GM20000 (cell line): ENCODE measurements around the gene ZNF710.

Experiments used
- DNase-seq: peaks from one replicate; pipeline ENCODE4 v3.0.0; 2012; ENCODE audit warnings: low spot score
- TF ChIP-seq, protein P1 (sequence below): IDR thresholded peaks from 2 replicates; pipeline ENCODE4 v1.5.1; 2012; ENCODE audit warnings: mild to moderate bottlenecking, control low read depth; ENCODE audit errors: extremely low read depth, missing control alignments

The ZNF710 gene

DNA sequence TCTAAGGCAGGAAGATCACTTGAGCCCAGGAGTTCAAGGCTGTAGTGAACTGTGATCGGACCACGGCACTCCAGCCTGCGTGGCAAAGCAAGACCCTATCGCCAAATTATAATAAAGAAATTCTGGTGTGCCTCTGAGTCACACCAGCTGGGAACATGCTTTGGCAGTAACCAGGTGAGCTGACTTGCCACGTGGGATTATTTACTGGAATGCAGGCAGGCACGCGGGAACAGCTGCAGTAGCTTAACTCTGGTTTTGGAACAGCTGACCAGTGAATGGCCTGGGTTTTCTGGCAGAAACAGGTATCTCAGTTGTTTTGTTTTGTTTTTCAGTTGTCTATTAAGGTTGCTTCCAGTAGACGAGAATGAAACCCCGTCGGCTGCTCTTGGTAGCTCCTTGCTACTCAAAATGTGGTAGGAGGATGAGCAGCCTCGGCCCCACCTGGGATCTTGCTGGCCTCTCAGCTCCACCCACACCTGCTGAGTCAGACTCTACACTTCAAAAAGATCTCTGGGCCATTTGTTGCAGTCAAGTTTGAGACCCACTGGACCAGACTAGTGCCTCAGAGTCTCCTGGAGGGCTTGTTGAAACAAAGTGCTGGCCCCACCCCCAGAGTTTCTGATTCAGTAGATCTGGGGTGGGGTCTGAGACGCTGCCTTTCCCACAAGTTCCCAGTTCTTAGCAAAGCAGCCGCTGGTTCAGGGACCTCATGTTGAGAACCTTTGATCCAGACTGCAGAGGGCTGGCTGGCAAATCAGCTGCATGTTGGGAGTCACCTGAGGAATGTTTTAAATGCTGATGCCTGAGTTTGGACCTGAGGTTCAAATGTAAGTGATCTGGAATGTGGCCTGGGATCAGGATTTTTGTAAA lies 74.5 kb downstream of the ZNF710 start:
- TF ChIP-seq, protein P1, sequence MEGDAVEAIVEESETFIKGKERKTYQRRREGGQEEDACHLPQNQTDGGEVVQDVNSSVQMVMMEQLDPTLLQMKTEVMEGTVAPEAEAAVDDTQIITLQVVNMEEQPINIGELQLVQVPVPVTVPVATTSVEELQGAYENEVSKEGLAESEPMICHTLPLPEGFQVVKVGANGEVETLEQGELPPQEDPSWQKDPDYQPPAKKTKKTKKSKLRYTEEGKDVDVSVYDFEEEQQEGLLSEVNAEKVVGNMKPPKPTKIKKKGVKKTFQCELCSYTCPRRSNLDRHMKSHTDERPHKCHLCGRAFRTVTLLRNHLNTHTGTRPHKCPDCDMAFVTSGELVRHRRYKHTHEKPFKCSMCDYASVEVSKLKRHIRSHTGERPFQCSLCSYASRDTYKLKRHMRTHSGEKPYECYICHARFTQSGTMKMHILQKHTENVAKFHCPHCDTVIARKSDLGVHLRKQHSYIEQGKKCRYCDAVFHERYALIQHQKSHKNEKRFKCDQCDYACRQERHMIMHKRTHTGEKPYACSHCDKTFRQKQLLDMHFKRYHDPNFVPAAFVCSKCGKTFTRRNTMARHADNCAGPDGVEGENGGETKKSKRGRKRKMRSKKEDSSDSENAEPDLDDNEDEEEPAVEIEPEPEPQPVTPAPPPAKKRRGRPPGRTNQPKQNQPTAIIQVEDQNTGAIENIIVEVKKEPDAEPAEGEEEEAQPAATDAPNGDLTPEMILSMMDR, result no peak
- DNase-seq, result no peak

DNA sequence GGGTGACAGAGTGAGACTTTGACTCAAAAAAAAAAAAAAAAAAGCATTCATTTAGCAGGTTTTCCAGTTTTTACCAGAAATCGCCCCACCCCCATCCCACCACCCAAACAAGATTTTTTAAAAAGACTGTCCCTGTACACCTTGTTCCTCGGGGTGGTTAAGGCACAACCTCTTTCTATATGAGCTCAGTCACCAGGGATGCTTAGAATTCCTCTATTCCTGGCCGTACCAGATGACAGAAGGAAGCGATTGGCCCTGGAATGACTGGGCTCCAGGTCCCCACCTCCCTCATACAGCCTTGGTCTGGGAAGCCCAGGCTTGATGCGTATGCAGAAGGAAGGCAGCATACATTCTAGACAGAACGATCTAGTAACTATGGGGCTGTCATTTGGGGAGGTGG lies 75.6 kb downstream of the ZNF710 start:
- DNase-seq, result no peak
- TF ChIP-seq, protein P1, result no peak

GRCh38 chr15:90078965-90079364 lies 77.8 kb downstream of the ZNF710 start:
- TF ChIP-seq, protein P1, result no peak
- DNase-seq, result no peak

DNA sequence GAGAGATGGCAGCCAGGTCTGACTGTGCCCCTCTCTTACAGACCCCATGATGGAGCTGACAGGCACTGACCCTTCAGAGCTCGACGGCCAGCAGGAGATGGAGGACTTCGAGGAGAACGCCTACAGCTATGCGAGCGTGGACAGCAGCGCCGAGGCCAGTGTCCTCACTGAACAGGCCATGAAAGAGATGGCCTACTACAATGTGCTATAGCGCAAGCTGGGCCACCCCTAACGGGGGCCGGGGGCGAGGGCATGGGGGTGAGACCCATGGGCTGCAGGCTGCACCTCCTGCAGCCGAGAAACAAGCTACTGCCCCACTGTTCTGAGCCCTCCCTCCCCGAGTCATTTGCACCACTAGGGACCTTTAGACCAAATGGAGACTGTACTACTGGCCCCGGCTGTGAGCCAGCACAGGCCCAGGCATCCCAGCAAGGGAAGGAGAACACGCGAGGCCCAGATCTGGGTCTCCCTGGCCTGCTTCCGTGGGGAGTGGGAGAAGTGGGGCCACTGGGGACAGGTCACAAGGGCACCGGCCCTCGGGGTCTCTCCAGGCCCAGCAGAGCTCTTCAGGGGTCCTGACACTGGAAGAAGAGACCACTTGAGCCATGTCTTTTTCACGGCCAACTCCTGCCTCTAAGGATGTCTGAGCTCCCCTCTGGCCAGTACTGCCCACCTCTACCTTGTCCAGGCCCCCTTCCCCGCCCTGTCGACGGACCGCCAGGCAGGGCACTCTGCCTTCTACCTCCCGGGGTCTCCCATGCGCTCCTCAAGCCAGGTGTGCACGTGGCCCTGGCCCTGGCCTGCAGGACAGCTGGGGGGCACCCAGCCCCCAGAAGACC lies 78.7 kb downstream of the ZNF710 start:
- TF ChIP-seq, protein P1, result no peak
- DNase-seq, result no peak

DNA sequence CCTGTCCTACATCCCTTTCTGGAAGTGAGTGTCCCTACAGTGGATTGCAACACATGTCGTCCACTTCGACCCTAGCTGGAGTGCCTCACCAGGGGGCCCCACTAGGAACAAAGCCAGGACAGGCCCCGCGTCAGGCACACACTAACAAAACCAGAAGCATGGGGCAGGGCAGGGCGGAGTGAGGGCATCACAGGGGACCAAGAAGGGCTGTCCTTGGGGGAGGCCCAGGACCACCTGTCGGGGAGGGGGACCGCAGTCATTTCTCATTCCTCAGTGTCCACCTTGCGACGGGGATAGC lies 79.3 kb downstream of the ZNF710 start:
- TF ChIP-seq, protein P1, result no peak

GRCh38 chr15:90080818-90081393 lies 79.8 kb downstream of the ZNF710 start:
- no peak for DNase-seq
- TF ChIP-seq, protein P1, result no peak

More for the DNA sequence above, 79.3 kb downstream of the ZNF710 start:
- no peak for DNase-seq

GRCh38 chr15:90082140-90082715 lies 81.1 kb downstream of the ZNF710 start:
- TF ChIP-seq, protein P1, result no peak
- no peak for DNase-seq
